Sigmoid colon (tissue), 4 donors: ENCODE results near the gene SECTM1.

Experiments
- CTCF ChIP-seq, 4 experiments: fragments of 450-650 bp in 3 of 4; fragments of 200-600 bp in 1 of 4; IDR thresholded peaks; one replicate each; pipeline ENCODE4 v1.5.1; 2016 to 2019; ENCODE audit warnings: antibody characterized with exemption in 4 of 4, mild to moderate bottlenecking in 3 of 4, moderate library complexity in 2 of 4
- POLR2A ChIP-seq, 2 donors: fragments of 450-650 bp; IDR thresholded peaks; one replicate each; pipeline ENCODE4 v1.6.1; 2016; ENCODE audit warnings: antibody characterized with exemption in 2 of 2, mild to moderate bottlenecking in 2 of 2, moderate library complexity in 2 of 2
- POLR2AphosphoS5 ChIP-seq, 4 donors: sonication (generic); formaldehyde crosslinking; IDR thresholded peaks; one replicate each; pipeline ENCODE4 v1.6.1; 2017; ENCODE audit warnings: antibody characterized with exemption in 4 of 4

- TF ChIP-seq CTCF (IDR thresholded peaks at IDR 0.05), result no peak
- no peak for TF ChIP-seq POLR2A (IDR thresholded peaks at IDR 0.05)
- no peak for TF ChIP-seq POLR2AphosphoS5 (IDR thresholded peaks at IDR 0.05)
These were observed 19.9 kb upstream of the SECTM1 start for GRCh38 chr17:82353484-82353883.
